ENCODE measurements around the gene KIAA1958. TPM values are rescaled to one million over a fixed set of nuclear protein-coding genes. Genes with fewer than 3 reads are reported as not detected.

Gene KIAA1958
- total RNA-seq, 4 donors from 2014 or later: 5.7 to 11.1 (median 6.8) TPM

- TF ChIP-seq CTCF (IDR thresholded peaks at IDR 0.05): no peak
- TF ChIP-seq POLR2A (IDR thresholded peaks at IDR 0.05): no peak
- WGBS, 2 donors: 85 to 94% methylated on average over 3 of the region's 3 CpGs
Observed at GRCh38 chr9:112533660-112534059, 47.0 kb downstream of the KIAA1958 start.

GRCh38 chr9:112535301-112535700, 48.7 kb downstream of the KIAA1958 start:
- DNase-seq (ENCODE audit: low spot score in 2 of 2): no peak
- intact Hi-C loops (cut with DNase I; ENCODE audit: low total_unique reads): no loop called here
- TF ChIP-seq POLR2A (IDR thresholded peaks at IDR 0.05) (no peak), CTCF (IDR thresholded peaks at IDR 0.05) (no peak)
- H3K4me3 ChIP-seq (ENCODE audit: low read depth, poor library complexity, severe bottlenecking): no peak overlapping the region
- WGBS, 2 donors: 0% methylated on average over 1 of the region's 1 CpG

More at GRCh38 chr9:112533660-112534059, 47.0 kb downstream of the KIAA1958 start:
- H3K4me3 ChIP-seq (ENCODE audit: low read depth, poor library complexity, severe bottlenecking): no peak overlapping the region
- intact Hi-C loops (cut with DNase I; ENCODE audit: low total_unique reads): no loop called here
- no peak for DNase-seq (ENCODE audit: low spot score in 2 of 2)

- no peak for DNase-seq (ENCODE audit: low spot score in 2 of 2)
- 49 to 84% methylated on average over 1 of the region's 1 CpG for WGBS, 2 donors
- TF ChIP-seq POLR2A (IDR thresholded peaks at IDR 0.05) (no peak), CTCF (IDR thresholded peaks at IDR 0.05) (no peak)
- H3K4me3 ChIP-seq (ENCODE audit: low read depth, poor library complexity, severe bottlenecking): no peak overlapping the region
- intact Hi-C loops (cut with DNase I; ENCODE audit: low total_unique reads): no loop called here
Observed at GRCh38 chr9:112535811-112536210, 49.2 kb downstream of the KIAA1958 start.

GRCh38 chr9:112537561-112537960, 50.9 kb downstream of the KIAA1958 start:
- H3K4me3 ChIP-seq (ENCODE audit: low read depth, poor library complexity, severe bottlenecking): no peak overlapping the region
- DNase-seq (ENCODE audit: low spot score in 2 of 2): no peak

GRCh38 chr9:112540800-112541199, 54.2 kb downstream of the KIAA1958 start:
- TF ChIP-seq POLR2A (IDR thresholded peaks at IDR 0.05) (no peak), CTCF (IDR thresholded peaks at IDR 0.05) (no peak)
- intact Hi-C loops (cut with DNase I; ENCODE audit: low total_unique reads): no loop called here
- DNase-seq (ENCODE audit: low spot score in 2 of 2): no peak
- WGBS, 2 donors: 90 to 95% methylated on average over 4 of the region's 4 CpGs
- H3K4me3 ChIP-seq (ENCODE audit: low read depth, poor library complexity, severe bottlenecking): no peak overlapping the region

More at GRCh38 chr9:112537561-112537960, 50.9 kb downstream of the KIAA1958 start:
- intact Hi-C loops (cut with DNase I; ENCODE audit: low total_unique reads): no loop called here
- 77 to 81% methylated on average over 1 of the region's 1 CpG for WGBS, 2 donors
- TF ChIP-seq CTCF (IDR thresholded peaks at IDR 0.05) (no peak), POLR2A (IDR thresholded peaks at IDR 0.05) (no peak)

GRCh38 chr9:112541685-112542084, 55.1 kb downstream of the KIAA1958 start:
- H3K4me3 ChIP-seq (ENCODE audit: low read depth, poor library complexity, severe bottlenecking): no peak overlapping the region
- WGBS, 2 donors: 29 to 31% methylated on average over 7 of the region's 7 CpGs
- intact Hi-C loops (cut with DNase I; ENCODE audit: low total_unique reads): no loop called here
- TF ChIP-seq CTCF (IDR thresholded peaks at IDR 0.05) (no peak), POLR2A (IDR thresholded peaks at IDR 0.05) (no peak)
- DNase-seq (ENCODE audit: low spot score in 2 of 2): no peak

Data from lower leg skin (tissue), 4 donors.